ENCODE measurements around the gene NUAK2.

DNA sequence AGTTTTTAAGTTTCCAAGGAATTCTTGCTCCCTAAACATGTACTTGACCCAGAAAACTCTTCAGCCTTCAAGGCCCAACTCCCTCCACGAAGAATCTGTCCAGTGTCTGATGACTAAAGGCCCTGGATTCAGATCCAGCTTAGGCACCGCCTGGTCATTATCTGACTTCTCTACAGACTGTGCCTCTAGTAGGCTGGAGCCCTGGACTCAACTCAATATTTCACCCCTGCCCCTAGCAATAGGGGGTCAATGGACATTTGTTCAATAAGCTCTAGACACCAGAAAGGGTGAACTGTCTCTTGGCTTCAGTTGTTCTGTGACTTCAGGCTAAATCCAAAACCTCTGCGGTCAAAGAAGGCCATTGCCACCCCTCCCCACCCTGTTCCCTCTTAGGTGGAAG, 34.5 kb downstream of the NUAK2 start:
- TF ChIP-seq EZH2 (IDR thresholded peaks at IDR 0.05; ENCODE audit: borderline replicate concordance, low read length) (no peak), CTCF (IDR thresholded peaks at IDR 0.05; ENCODE audit: low read length) (no peak)

All from OCI-LY1 (cell line).